GM21526 (cell line): ENCODE data around the gene RPS8.
"Not testable (repeated sequence)": the region's sequence is repeated elsewhere in the genome, so short reads cannot be mapped to it uniquely, and the experiment has no call there.

Experiments
- ATAC-seq: cut with Tn5 transposase; IDR thresholded peaks from one replicate; pipeline ENCODE4 v1.9.1; 2021; ENCODE audit warnings: moderate library complexity; ENCODE audit not compliant: unreplicated experiment, low FRiP score

RPS8 gene

DNA sequence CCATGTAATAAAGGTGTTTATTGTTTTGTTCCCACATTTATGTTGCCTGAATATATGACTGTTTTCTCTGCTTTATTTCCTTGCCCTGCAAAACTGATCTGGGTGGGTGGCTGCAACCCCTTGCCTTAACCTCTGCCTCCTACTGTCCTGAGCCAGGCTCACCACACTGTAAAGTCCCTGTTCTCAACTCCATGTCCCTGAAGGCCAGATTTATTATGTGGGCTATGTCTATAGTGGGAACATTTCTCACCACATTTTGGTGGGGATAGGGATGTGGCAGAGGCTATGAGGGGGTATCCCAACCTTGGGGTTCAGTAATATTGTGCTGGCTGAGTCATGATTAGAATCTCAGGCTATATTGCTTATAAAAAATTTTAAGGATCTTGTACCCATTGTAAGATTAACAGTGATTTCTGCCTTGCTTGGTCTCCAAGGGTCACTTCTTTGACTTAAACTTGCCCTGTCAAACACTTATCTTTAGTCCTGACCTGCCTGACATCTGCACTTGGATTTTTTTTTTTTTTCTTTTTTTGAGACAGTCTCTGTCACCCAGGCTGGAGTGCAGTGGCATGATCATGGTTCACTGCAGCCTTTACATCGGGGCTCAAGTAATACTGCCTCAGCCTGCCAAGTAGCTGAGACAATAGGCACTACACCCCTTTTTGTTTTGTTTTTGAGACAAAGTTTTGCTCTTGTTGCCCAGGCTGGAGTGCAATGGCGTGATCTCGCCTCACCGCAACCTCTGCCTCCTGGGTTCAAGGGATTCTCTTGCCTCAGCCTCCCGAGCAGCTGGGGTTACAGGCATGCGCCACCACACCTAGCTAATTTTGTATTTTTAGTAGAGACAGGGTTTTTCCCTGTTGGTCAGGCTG is 3.6 kb downstream of the RPS8 start:
- no peak for ATAC-seq

DNA sequence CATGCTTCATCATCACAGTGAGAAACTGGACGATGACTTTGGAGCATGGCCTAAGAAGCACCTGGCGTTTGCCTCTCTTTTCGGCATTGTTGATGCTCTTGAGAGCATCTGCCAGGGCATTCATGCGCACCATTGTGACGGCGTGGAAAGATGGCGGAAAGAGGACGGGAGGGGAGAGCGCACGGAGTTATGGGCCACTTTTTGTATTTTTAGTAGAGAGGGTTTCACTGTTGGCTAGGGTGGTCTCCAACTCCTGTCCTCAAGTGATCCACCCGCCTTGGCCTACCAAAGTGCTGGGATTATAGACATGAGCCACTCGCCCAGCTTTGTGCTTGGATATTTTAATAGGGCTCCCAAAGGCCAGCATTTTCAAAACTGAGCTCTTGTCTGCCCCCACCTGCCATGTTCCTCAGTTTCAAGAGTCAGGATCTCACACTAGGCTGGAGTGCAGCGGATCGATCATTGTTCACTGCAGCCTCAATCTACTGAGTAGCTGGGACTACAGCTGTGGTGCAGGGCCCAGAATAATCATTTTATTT is 5.3 kb downstream of the RPS8 start:
- no peak for ATAC-seq

- ATAC-seq: no peak
Observed at GRCh38 chr1:44783697-44784093, 8.4 kb downstream of the RPS8 start.

- no peak for ATAC-seq
Observed at GRCh38 chr1:44784094-44785028, 9.0 kb downstream of the RPS8 start.

GRCh38 chr1:44785029-44785380 is 9.7 kb downstream of the RPS8 start:
- ATAC-seq: no peak

- no peak for ATAC-seq
Observed at GRCh38 chr1:44785501-44786137, 10.3 kb downstream of the RPS8 start.

- no peak for ATAC-seq
Observed at GRCh38 chr1:44786138-44786840, 10.9 kb downstream of the RPS8 start.

- ATAC-seq: no peak
Observed at GRCh38 chr1:44786841-44787426, 11.6 kb downstream of the RPS8 start.

DNA sequence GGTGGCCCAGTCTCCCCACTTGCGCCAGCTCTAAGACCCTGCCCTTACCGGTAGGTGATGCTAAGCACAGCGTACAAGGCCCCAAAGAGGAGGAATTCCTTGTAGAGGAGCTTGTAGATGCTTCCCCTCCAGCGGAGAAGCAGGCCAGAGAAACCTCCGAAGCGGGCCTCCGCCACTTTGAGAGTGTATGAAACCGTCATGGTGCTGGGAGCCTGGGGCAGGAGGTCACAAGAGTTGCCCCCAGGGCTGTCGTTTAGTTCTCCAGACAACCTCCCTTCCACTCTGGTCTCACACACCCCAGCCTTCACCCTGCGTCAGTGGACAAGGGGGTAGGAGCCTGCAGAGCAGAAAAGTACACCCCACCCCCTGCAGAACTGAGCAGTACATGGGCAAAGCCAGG is 12.2 kb downstream of the RPS8 start:
- no peak for ATAC-seq

DNA sequence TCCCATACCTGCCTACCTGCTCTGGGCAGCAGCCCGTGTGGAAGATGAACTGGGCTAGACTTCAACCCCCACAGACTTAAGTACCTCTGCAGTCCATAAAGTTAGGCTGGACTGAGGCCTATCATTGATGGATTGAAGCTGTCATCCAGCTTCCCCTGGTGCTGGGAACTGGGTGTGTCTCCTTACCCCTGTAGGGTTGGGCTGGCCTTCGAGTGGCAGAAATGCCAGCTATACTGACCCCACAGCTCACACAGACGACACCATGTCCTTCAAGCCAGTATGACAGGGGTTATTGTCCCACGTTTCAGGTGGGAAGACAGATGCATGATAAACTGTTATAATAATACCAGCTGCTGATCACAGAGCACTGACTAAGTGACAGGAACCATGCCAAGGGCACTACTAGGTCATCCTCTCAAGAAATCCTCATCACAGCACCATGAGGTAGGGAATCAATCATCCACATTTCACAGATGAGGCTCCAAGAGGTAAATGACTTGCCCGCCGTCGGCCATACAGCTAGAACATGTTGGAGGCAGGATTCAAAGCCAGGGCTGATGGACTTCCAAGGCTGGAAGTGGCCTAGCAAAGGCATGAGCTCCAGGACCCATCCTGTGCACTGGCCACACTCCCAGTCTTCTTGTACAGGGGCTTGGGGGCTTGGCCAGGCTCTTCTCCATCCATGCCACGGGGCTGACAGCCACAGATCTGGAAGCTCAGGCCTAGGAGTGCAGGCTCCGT is 12.9 kb downstream of the RPS8 start, which contains the start of gene BEST4:
BEST4 (minus strand) TSS at position 51 of the 741 bp plus-strand sequence. CDS start 465 bp downstream, outside the sequence.
- ATAC-seq: no peak

DNA sequence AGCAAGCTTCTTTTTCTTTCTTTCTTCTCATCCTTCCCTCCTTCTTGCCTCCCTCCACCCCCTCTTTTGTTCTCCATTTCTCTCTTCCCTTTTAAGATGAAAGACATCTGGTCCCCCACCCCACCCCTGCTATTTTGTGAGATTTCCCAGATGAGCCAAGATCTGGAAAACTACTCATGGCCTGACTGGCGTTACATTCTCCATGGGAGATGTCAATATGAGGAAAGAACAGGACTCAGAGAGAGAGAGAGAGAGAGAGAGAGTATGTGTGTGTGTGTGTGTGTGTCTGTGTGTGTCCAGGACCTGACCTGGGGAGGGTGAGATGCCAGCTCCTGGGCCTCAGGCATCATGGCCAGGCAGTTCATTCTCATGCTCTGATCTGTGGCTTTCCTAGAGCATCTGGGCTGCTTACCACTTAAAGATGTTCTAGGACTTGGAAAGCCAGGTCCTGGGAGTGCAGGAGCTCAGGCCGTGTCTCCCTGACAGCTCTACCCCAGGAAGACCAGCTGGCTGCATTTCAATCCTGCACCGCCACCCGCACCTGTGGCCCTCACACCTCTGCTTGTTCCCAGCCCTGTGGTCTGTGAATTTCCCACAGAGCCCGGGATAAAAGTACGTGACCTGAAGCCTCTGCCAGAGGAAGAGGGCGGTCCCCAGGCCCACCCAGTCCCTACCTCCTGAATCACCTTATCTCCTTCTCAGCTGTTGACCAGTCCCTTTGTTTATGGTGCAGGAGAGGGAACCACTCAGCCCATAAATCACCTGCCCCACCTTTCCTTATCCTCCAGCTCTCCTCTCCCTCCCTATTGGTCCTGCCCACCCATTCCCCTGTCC is 15.8 kb downstream of the RPS8 start:
- no peak for ATAC-seq

GRCh38 chr1:44792736-44793502 is 17.6 kb downstream of the RPS8 start:
- no peak for ATAC-seq

- ATAC-seq: not testable (repeated sequence)
Observed at GRCh38 chr1:44797886-44798285, 22.5 kb downstream of the RPS8 start.

DNA sequence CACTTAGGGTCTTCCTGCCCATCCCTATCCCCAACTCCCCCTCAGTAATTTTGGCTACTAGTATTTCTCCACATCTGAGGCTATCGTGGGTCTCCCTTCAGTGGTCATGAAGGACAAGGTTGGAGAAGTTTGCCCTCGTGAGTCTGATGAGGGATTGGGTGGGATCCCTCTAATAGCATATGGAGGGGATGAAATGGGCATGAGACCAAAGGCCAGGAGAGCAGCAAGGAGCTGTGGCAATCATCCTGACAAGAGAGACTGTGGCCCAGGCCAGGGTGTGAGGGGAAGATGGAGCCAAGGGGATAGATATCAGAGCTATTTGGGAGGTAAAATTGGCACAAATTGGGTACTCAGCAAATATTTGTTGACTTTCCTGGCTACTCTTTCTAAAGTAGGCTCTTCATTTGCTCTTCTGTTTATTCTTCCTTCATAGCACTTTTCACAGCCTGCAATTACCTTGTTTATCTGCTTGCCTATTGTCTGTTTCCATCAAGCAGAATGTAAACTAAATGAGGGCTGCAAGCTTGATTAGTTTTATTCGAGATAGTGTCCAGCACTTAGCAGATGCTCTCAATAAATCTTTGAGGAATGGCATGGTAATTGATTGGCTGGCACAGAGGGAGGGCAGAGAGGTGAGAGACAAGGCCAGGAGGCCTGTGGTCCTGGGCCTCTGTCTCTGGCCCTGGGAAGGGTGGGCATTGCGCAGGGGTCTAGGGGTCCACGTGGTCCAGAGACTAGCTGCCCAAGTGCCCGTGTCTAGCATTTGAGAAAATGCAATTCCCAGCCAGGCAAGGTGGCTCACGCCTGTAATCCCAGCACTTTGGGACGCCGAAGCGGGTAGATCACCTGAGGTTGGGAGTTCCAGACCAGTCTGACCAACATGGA is 23.4 kb downstream of the RPS8 start:
- no peak for ATAC-seq

- peak; percentile 71 for ATAC-seq
Observed at GRCh38 chr1:44799770-44800584, 24.6 kb downstream of the RPS8 start, which contains the start of gene PLK3. PLK3 (plus strand) TSS chr1:44800377; CDS start chr1:44800464, 87 bp downstream.
